H9 (cell line): ENCODE data around the gene UGT1A7. TPM values are rescaled to one million over a fixed set of nuclear protein-coding genes. Genes with fewer than 3 reads are reported as not detected.

ENCODE experiments used
- DNase-seq: peaks from one replicate; pipeline ENCODE4 v3.0.0-alpha.2; 2017
- H2AFZ ChIP-seq: one replicate; pipeline ENCODE4 v1.6.1; 2013; ENCODE audit warnings: mild to moderate bottlenecking, low read length, control low read depth, moderate library complexity
- H2AK5ac ChIP-seq: 2 replicates; pipeline ENCODE4 v1.6.1; 2013; ENCODE audit warnings: low read length, control low read depth, mixed read lengths; ENCODE audit not compliant: insufficient read length
- H2BK120ac ChIP-seq: one replicate; pipeline ENCODE4 v1.6.1; 2013; ENCODE audit warnings: low read depth, mild to moderate bottlenecking, low read length, control low read depth, inconsistent platforms; ENCODE audit not compliant: poor library complexity, severe bottlenecking
- H2BK12ac ChIP-seq: 2 replicates; pipeline ENCODE4 v1.6.1; 2013; ENCODE audit warnings: low read length, control low read depth, mixed read lengths, low read depth; ENCODE audit not compliant: insufficient read length
- H2BK15ac ChIP-seq: 2 replicates; pipeline ENCODE4 v1.6.1; 2013; ENCODE audit warnings: low read depth, low read length, control low read depth
- H2BK20ac ChIP-seq: one replicate; pipeline ENCODE4 v1.6.1; 2013; ENCODE audit warnings: low read depth, mild to moderate bottlenecking, low read length, control low read depth, inconsistent platforms; ENCODE audit not compliant: poor library complexity, severe bottlenecking
- H2BK5ac ChIP-seq: 2 replicates; pipeline ENCODE4 v1.6.1; 2013; ENCODE audit warnings: low read length, control low read depth, mixed read lengths; ENCODE audit not compliant: insufficient read length
- H3K14ac ChIP-seq: 2 replicates; pipeline ENCODE4 v1.6.1; 2013; ENCODE audit warnings: low read length, control low read depth; ENCODE audit not compliant: insufficient read depth
- H3K18ac ChIP-seq: 2 replicates; pipeline ENCODE4 v1.6.1; 2013; ENCODE audit warnings: low read depth, mild to moderate bottlenecking, mixed read lengths, low read length, control low read depth; ENCODE audit not compliant: insufficient read length
- H3K23ac ChIP-seq: 2 replicates; pipeline ENCODE4 v1.6.1; 2013; ENCODE audit warnings: low read length, control low read depth, mixed read lengths, low read depth; ENCODE audit not compliant: insufficient read length
- H3K23me2 ChIP-seq: 2 replicates; pipeline ENCODE4 v1.6.1; 2013; ENCODE audit warnings: low read depth, mild to moderate bottlenecking, mixed read lengths, low read length, control low read depth; ENCODE audit not compliant: insufficient read length, poor library complexity, severe bottlenecking
- H3K27ac ChIP-seq: 2 replicates; pipeline ENCODE4 v1.5.1; 2013; ENCODE audit warnings: low read length, control low read depth, mixed read lengths, low read depth; ENCODE audit not compliant: insufficient read length
- H3K27me3 ChIP-seq: 2 replicates; pipeline ENCODE4 v1.6.1; 2013; ENCODE audit warnings: low read length, control low read depth, inconsistent platforms; ENCODE audit not compliant: insufficient read depth
- H3K4ac ChIP-seq: 2 replicates; pipeline ENCODE4 v1.6.1; 2013; ENCODE audit warnings: low read depth, mild to moderate bottlenecking, control low read depth, inconsistent platforms, low read length, moderate library complexity
- H3K4me1 ChIP-seq: 2 replicates; pipeline ENCODE4 v1.6.1; 2013; ENCODE audit warnings: low read length, control low read depth, inconsistent platforms; ENCODE audit not compliant: insufficient read depth
- H3K4me2 ChIP-seq: 2 replicates; pipeline ENCODE4 v1.6.1; 2013; ENCODE audit warnings: low read length, control low read depth, mixed read lengths; ENCODE audit not compliant: insufficient read length, insufficient read depth
- H3K56ac ChIP-seq: 2 replicates; pipeline ENCODE4 v1.6.1; 2013; ENCODE audit warnings: low read depth, mild to moderate bottlenecking, mixed read lengths, low read length, control low read depth; ENCODE audit not compliant: insufficient read length
- H3K79me1 ChIP-seq: 2 replicates; pipeline ENCODE4 v1.6.1; 2013; ENCODE audit warnings: low read depth, mild to moderate bottlenecking, moderate library complexity, low read length, control low read depth, inconsistent platforms; ENCODE audit not compliant: insufficient read depth, poor library complexity, severe bottlenecking
- H3K79me2 ChIP-seq: 2 replicates; pipeline ENCODE4 v1.6.1; 2013; ENCODE audit warnings: low read length, control low read depth, inconsistent platforms; ENCODE audit not compliant: insufficient read depth
- H3K9ac ChIP-seq: 2 replicates; pipeline ENCODE4 v1.6.1; 2013; ENCODE audit warnings: low read length, control low read depth, mixed read lengths; ENCODE audit not compliant: insufficient read length; ENCODE audit errors: extremely low read depth
- H3K9me3 ChIP-seq: one replicate; pipeline ENCODE4 v1.6.1; 2013; ENCODE audit warnings: low read depth, low read length, inconsistent platforms; ENCODE audit not compliant: control insufficient read depth
- H3T11ph ChIP-seq: one replicate; pipeline ENCODE4 v1.6.1; 2013; ENCODE audit warnings: mild to moderate bottlenecking, low read length, control low read depth, inconsistent platforms
- H4K20me1 ChIP-seq: one replicate; pipeline ENCODE4 v1.6.1; 2013; ENCODE audit not compliant: control insufficient read depth, insufficient read length, insufficient read depth
- H4K5ac ChIP-seq: 2 replicates; pipeline ENCODE4 v1.6.1; 2013; ENCODE audit warnings: low read depth, mild to moderate bottlenecking, mixed read lengths, low read length, control low read depth; ENCODE audit not compliant: insufficient read length
- H4K8ac ChIP-seq: replicated peaks from 2 replicates; pipeline ENCODE4 v1.6.1; 2013; ENCODE audit warnings: low read length, control low read depth, mixed read lengths, low read depth; ENCODE audit not compliant: insufficient read length
- H4K91ac ChIP-seq: 2 replicates; pipeline ENCODE4 v1.6.1; 2013; ENCODE audit warnings: low read depth, mild to moderate bottlenecking, moderate library complexity, mixed read lengths, low read length, control low read depth; ENCODE audit not compliant: insufficient read length
- H3K27ac Mint-ChIP-seq, 3 experiments: 2 replicates in 2 of 3; 3 replicates in 1 of 3; pipeline ENCODE4 v1.8.0; 2020 to 2021; ENCODE audit warnings: mixed read lengths in 3 of 3, mild to moderate bottlenecking in 1 of 3, moderate library complexity in 1 of 3
- H3K27me3 Mint-ChIP-seq: 2 replicates; pipeline ENCODE4 v1.8.0; 2021; ENCODE audit warnings: low read depth, mild to moderate bottlenecking, moderate library complexity, mixed read lengths
- H3K36me3 Mint-ChIP-seq, 3 experiments: 2 replicates in 2 of 3; 3 replicates in 1 of 3; pipeline ENCODE4 v1.8.0; 2020 to 2021; ENCODE audit warnings: low read depth in 3 of 3, mixed read lengths in 3 of 3; ENCODE audit not compliant: insufficient read depth in 1 of 3
- H3K4me1 Mint-ChIP-seq, 2 experiments: 2 replicates each; pipeline ENCODE4 v1.8.0; 2020; ENCODE audit warnings: mixed read lengths in 2 of 2
- H3K4me3 Mint-ChIP-seq, 2 experiments: 2 replicates in 1 of 2; 3 replicates in 1 of 2; pipeline ENCODE4 v1.8.0; 2020 to 2021; ENCODE audit warnings: mild to moderate bottlenecking in 2 of 2, mixed read lengths in 2 of 2, moderate library complexity in 1 of 2
- H3K9me3 Mint-ChIP-seq, 2 experiments: 2 replicates in 1 of 2; 3 replicates in 1 of 2; pipeline ENCODE4 v1.8.0; 2020; ENCODE audit warnings: mild to moderate bottlenecking in 2 of 2, mixed read lengths in 2 of 2, moderate library complexity in 1 of 2
- whole genome bisulfite sequencing: extraction: QIAGEN DNeasy Blood & Tissue Kit; methylation state at CpG from one replicate; pipeline ENCODE4 v1.1.7; 2013; ENCODE audit warnings: missing lambda C conversion rate, low lambda C conversion rate, mixed read lengths; ENCODE audit not compliant: insufficient read length; ENCODE audit errors: extremely low coverage; 5-methylcytosine and 5-hydroxymethylcytosine counted together
- total RNA-seq: library from RNA; stranded (reverse); gene quantifications from 2 replicates; pipeline ENCODE4 v1.2.1, GENCODE V29; 2021
- TF ChIP-seq, protein P1 (sequence below): fragments of 200-600 bp; sonication (generic); conservative IDR thresholded peaks from 3 replicates; pipeline ENCODE4 v1.8.0; 2021; ENCODE audit warnings: antibody characterized with exemption, mild to moderate bottlenecking

Gene UGT1A7
- total RNA-seq, 1 experiment from 2014 or later: not detected

DNA sequence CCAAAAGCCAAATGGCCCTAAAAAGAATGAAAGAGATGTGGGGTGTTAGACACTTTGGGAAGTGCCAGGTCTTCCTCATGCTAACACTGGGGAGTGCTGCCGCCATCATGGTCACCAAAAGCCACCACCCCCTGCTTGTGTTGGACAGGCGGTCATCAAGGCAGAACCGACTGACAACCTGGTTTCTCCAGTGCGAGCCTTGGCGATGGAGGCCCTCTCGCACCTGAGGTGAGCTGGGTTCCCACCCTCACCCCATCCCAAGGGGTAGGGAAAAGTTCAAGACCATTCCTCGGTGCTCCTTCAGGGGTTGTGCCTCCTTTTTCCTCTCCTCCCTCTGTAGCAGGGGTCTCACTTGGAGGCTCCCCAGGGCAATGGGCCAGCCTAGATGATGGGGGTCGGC is 130.0 kb downstream of the UGT1A7 start:
- H4K20me1 ChIP-seq: no peaks in the 10 kb centered on the region
- H2BK120ac ChIP-seq: no peak overlapping the region
- no peak overlapping the region for H2BK20ac ChIP-seq
- no peak overlapping the region for H3T11ph ChIP-seq
- H3K27me3 ChIP-seq: no peaks in the 10 kb centered on the region
- Mint-ChIP-seq H3K4me3 (no peak overlapping the region), H3K4me1 (no peaks in the 10 kb centered on the region), H3K9me3 (peaks cover 0 to 2% of the 10 kb centered on the region in 2 experiments; a peak in 1 of 5 replicates), H3K27me3 (peaks cover 15% of the 10 kb centered on the region), H3K36me3 (no peaks in the 10 kb centered on the region), H3K27ac (no peak overlapping the region)
- H3K9me3 ChIP-seq: no peaks in the 10 kb centered on the region
- H3K14ac ChIP-seq: no peak overlapping the region
- no peaks in the 10 kb centered on the region for H3K23me2 ChIP-seq
- no peak overlapping the region for H2BK5ac ChIP-seq
- no peak overlapping the region for H2AFZ ChIP-seq
- no peak overlapping the region for H4K5ac ChIP-seq
- no peak overlapping the region for H3K56ac ChIP-seq
- H2BK15ac ChIP-seq: no peak overlapping the region
- H3K18ac ChIP-seq: no peak overlapping the region
- H3K4me1 ChIP-seq: no peaks in the 10 kb centered on the region
- no peak overlapping the region for H3K9ac ChIP-seq
- H3K4me2 ChIP-seq: no peak overlapping the region
- H3K27ac ChIP-seq: no peak overlapping the region
- TF ChIP-seq, protein P1, sequence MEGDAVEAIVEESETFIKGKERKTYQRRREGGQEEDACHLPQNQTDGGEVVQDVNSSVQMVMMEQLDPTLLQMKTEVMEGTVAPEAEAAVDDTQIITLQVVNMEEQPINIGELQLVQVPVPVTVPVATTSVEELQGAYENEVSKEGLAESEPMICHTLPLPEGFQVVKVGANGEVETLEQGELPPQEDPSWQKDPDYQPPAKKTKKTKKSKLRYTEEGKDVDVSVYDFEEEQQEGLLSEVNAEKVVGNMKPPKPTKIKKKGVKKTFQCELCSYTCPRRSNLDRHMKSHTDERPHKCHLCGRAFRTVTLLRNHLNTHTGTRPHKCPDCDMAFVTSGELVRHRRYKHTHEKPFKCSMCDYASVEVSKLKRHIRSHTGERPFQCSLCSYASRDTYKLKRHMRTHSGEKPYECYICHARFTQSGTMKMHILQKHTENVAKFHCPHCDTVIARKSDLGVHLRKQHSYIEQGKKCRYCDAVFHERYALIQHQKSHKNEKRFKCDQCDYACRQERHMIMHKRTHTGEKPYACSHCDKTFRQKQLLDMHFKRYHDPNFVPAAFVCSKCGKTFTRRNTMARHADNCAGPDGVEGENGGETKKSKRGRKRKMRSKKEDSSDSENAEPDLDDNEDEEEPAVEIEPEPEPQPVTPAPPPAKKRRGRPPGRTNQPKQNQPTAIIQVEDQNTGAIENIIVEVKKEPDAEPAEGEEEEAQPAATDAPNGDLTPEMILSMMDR: no peak
- H2BK12ac ChIP-seq: no peak overlapping the region
- no peak overlapping the region for H4K91ac ChIP-seq
- DNase-seq: no peak
- no peak overlapping the region for H3K4ac ChIP-seq
- H4K8ac ChIP-seq: no peak overlapping the region
- H3K23ac ChIP-seq: no peak overlapping the region
- H3K79me1 ChIP-seq: no peaks in the 10 kb centered on the region
- H2AK5ac ChIP-seq: no peak overlapping the region
- no CpG with 5 or more reads among the region's 8 CpGs for WGBS
- H3K79me2 ChIP-seq: no peaks in the 10 kb centered on the region
